Activated naive CD4-positive, alpha-beta T cell treated with anti-CD3 and anti-CD28 coated beads for 36 hours (primary cell): ENCODE measurements around the gene GPX4. TPM values are rescaled to one million over a fixed set of nuclear protein-coding genes. Genes with fewer than 3 reads are reported as not detected.

Experiments
- CTCF ChIA-PET: fragments of 350-600 bp; sonication (Branson Sonifier 250); formaldehyde crosslinking; loops from one replicate; lab custom pipeline; 2021; ENCODE audit warnings: antibody characterized with exemption; lab: Charles Lee
- DNase-seq: peaks from one replicate; pipeline ENCODE4 v3.0.0-alpha.2; 2020
- H3K27ac Mint-ChIP-seq: one replicate; pipeline ENCODE4 v1.8.0; 2021; ENCODE audit warnings: mild to moderate bottlenecking, mixed read lengths
- H3K27me3 Mint-ChIP-seq: one replicate; pipeline ENCODE4 v1.8.0; 2021; ENCODE audit warnings: low read depth, mixed read lengths
- H3K36me3 Mint-ChIP-seq: one replicate; pipeline ENCODE4 v1.8.0; 2021; ENCODE audit warnings: low read depth, mixed read lengths
- H3K4me1 Mint-ChIP-seq: one replicate; pipeline ENCODE4 v1.8.0; 2021; ENCODE audit warnings: low read depth, mixed read lengths
- H3K4me3 Mint-ChIP-seq: one replicate; pipeline ENCODE4 v1.8.0; 2021; ENCODE audit warnings: mild to moderate bottlenecking, moderate library complexity, mixed read lengths
- H3K9me3 Mint-ChIP-seq: one replicate; pipeline ENCODE4 v1.8.0; 2021; ENCODE audit warnings: mixed read lengths
- intact Hi-C: fragments of 100-400 bp; cut with micrococcal nuclease; formaldehyde crosslinking; loops from one replicate; pipeline ENCODE4 v1.15.1; 2023
- total RNA-seq, 2 experiments: library from RNA; stranded (reverse); gene quantifications; one replicate each; pipeline ENCODE4 v1.2.3, GENCODE V29; 2021

Gene GPX4
- total RNA-seq, 2 experiments from 2014 or later, result 244 to 253 TPM

- no peak overlapping the region for H3K27ac Mint-ChIP-seq
- H3K4me3 Mint-ChIP-seq, result no peak overlapping the region
- CTCF ChIA-PET, result interaction anchor here (0.6 to 1.1 kb wide), 4 partner anchors 13 to 383 kb away, joined by 3 to 5 read pairs (median 3); partner anchors contain the start of gene ARHGAP45
- peaks cover 57% of the 10 kb centered on the region for H3K4me1 Mint-ChIP-seq
- intact Hi-C loops, result loop anchor here (1.0 to 2.0 kb wide), 2 partner anchors 14 to 15 kb away; partner anchors contain the start of genes ARHGAP45 and POLR2E
- DNase-seq, result no peak
- no peaks in the 10 kb centered on the region for H3K9me3 Mint-ChIP-seq
- H3K27me3 Mint-ChIP-seq, result no peaks in the 10 kb centered on the region
- H3K36me3 Mint-ChIP-seq, result peaks cover 54% of the 10 kb centered on the region
Observed at GRCh38 chr19:1081301-1082164, 22.3 kb upstream of the GPX4 start.

- Mint-ChIP-seq H3K9me3 (no peaks in the 10 kb centered on the region), H3K27ac (peak overlapping the region; percentile 24), H3K4me3 (no peak overlapping the region), H3K4me1 (peaks cover 54% of the 10 kb centered on the region), H3K36me3 (peaks cover 52% of the 10 kb centered on the region), H3K27me3 (no peaks in the 10 kb centered on the region)
- CTCF ChIA-PET, result interaction anchor here (0.6 kb wide), 1 partner anchor 12 kb away, joined by 5 read pairs; no protein-coding TSS in a partner anchor
- DNase-seq, result peak; percentile 92
- intact Hi-C loops, result loop anchor here (1.0 to 2.0 kb wide), 2 partner anchors 13 to 16 kb away; partner anchors contain the start of genes ARHGAP45 and POLR2E
Observed at GRCh38 chr19:1082165-1082927, 21.4 kb upstream of the GPX4 start.

DNA sequence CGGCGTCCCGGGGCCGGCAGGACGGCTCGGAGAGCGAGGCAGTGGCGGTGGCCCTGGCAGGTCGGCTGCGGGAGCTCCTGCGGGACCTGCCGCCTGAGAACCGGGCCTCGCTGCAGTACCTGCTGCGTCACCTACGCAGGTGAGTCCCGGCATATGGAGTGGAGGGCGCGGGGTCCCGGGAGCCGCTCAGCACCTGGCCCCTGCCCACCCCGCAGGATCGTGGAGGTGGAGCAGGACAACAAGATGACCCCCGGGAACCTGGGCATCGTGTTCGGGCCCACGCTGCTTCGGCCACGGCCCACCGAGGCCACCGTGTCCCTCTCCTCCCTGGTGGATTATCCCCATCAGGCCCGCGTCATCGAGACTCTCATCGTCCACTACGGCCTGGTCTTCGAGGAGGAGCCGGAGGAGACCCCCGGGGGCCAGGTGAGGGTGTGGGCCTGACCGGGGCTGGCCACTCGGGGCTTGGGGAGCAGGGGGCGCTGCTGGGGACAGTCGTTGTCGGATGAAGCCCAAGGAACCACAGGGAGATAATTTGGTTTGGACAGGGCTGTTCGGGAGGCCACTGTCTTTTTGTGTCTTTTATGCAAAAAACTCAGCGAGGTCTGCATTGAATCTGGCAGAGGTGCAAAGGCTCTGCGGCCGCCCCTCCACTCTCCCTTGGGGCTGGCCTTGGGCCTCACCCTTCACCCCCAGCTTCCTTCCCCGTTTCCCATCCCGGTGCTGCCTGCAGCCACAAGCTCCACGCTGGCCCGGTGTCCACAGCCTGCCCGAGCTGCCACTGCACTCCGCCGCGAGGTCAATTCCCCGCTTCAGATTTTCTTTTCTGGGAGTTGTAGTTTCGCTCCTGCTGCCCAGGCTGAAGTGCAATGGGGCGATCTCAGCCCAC lies 20.6 kb upstream of the GPX4 start:
- H3K27ac Mint-ChIP-seq, result no peak overlapping the region
- no peaks in the 10 kb centered on the region for H3K27me3 Mint-ChIP-seq
- H3K4me3 Mint-ChIP-seq, result no peak overlapping the region
- no peaks in the 10 kb centered on the region for H3K9me3 Mint-ChIP-seq
- CTCF ChIA-PET, result no interaction called here
- peaks cover 56% of the 10 kb centered on the region for H3K4me1 Mint-ChIP-seq
- H3K36me3 Mint-ChIP-seq, result peaks cover 50% of the 10 kb centered on the region
- no peak for DNase-seq
- intact Hi-C loops, result loop anchor here (1.0 to 2.0 kb wide), 2 partner anchors 12 to 16 kb away; partner anchors contain the start of genes ARHGAP45 and POLR2E

DNA sequence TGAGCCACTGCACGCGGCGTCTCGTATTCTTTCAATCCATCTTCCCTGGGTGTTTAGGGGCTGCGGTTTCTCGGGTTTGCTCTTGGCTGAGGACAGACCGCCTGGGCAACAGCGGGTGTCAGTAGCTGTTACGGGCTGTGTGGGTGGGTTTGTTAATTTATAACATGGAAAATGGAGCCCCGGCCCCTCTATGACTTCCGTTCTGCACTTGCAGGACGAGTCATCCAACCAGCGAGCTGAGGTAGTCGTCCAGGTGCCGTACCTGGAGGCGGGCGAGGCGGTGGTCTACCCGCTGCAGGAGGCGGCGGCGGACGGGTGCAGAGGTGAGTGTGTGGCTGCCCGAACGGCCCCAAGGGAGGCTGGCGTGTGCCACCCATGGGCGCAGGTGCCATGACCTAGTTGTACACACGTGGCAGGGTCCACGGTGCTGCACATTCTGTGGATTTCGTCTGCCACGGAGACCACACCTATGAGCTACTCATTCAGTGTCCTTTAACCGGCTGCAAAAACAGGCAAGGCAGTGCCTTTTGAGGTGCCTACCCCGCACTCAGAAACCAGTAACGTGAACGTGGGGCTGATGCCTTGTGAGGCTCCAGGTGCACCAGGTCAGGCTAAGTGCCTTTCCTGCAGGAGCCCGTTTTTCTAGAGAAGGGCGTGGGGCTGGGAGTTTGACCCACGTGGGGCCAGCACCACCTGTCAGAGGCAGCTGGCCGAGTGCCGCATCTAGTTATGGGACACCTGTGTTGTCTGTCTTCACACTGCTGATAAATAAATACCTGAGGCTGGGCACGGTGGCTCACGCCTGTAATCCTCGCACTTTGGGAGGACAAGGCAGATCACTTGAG lies 19.5 kb upstream of the GPX4 start:
- H3K4me3 Mint-ChIP-seq, result no peak overlapping the region
- no peak for DNase-seq
- intact Hi-C loops, result no loop called here
- H3K27me3 Mint-ChIP-seq, result no peaks in the 10 kb centered on the region
- H3K36me3 Mint-ChIP-seq, result peaks cover 45% of the 10 kb centered on the region
- no peak overlapping the region for H3K27ac Mint-ChIP-seq
- no peaks in the 10 kb centered on the region for H3K9me3 Mint-ChIP-seq
- peaks cover 59% of the 10 kb centered on the region for H3K4me1 Mint-ChIP-seq
- CTCF ChIA-PET, result no interaction called here

- no peak overlapping the region for H3K4me3 Mint-ChIP-seq
- peaks cover 39% of the 10 kb centered on the region for H3K36me3 Mint-ChIP-seq
- no peaks in the 10 kb centered on the region for H3K9me3 Mint-ChIP-seq
- CTCF ChIA-PET, result interaction anchor here (0.6 kb wide), 1 partner anchor 11 kb away, joined by 4 read pairs; no protein-coding TSS in a partner anchor
- peaks cover 55% of the 10 kb centered on the region for H3K4me1 Mint-ChIP-seq
- DNase-seq, result no peak
- H3K27me3 Mint-ChIP-seq, result no peaks in the 10 kb centered on the region
- H3K27ac Mint-ChIP-seq, result peak overlapping the region; percentile 14
- intact Hi-C loops, result no loop called here
Observed at GRCh38 chr19:1085053-1085658, 18.6 kb upstream of the GPX4 start.

DNA sequence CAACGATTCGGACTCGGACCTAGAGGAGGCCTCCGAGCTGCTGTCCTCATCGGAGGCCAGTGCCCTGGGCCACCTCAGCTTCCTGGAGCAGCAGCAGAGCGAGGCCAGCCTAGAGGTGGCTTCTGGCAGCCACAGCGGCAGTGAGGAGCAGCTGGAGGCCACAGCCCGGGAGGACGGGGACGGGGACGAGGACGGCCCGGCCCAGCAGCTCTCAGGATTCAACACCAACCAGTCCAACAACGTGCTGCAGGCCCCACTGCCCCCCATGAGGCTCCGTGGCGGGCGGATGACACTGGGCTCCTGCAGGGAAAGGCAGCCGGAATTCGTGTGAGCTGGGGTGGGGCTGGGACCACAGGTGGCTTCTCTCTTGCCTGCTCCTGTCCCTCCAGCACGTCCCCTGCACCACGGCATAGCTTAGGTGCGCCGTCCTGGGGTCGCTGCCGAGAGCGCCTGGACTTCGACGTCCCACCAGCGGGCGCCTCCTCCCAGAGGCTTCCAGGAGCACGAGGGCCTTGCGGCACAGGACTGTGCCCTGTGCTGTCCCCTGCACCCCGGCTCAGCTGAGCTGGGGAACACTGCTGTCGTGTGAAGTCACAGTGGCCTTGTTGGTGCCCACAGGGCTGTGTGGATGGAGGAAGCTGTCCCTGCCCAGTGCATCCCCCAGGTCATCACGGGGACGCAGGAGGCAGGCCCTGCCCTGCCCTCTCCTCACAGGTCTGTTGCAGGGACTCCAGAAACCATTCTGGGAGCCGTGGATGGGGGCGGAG lies 17.9 kb upstream of the GPX4 start:
- Mint-ChIP-seq H3K27me3 (no peaks in the 10 kb centered on the region), H3K9me3 (no peaks in the 10 kb centered on the region), H3K27ac (peak overlapping the region; percentile 14), H3K4me1 (peaks cover 54% of the 10 kb centered on the region), H3K36me3 (peaks cover 32% of the 10 kb centered on the region), H3K4me3 (no peak overlapping the region)
- intact Hi-C loops, result no loop called here
- CTCF ChIA-PET, result interaction anchor here (0.6 to 0.9 kb wide), 2 partner anchors 11 to 84 kb away, joined by 3 to 4 read pairs; no protein-coding TSS in a partner anchor
- no peak for DNase-seq

DNA sequence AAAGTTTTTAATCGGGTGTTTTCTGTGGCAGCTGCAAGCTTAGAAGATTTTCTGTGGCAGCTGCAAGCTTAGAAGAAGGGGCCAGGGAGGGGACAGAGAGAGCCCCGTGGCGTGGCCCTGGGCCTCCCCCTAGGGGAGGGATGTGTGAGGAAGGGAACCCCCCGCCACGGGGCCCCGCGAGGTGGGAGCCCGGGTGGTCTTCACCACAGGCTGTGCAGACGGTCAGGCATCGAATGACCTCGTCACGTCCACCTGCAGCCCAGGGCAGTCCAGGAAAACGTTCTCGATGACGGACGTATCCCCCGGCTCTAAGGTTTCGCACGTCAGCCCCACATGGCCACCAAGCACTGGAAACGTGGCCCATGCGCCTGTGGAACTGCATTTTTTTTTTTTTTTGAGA lies 17.2 kb upstream of the GPX4 start:
- peaks cover 53% of the 10 kb centered on the region for H3K4me1 Mint-ChIP-seq

GRCh38 chr19:1087813-1088415 lies 15.9 kb upstream of the GPX4 start:
- peak; percentile 59 for DNase-seq
- intact Hi-C loops, result loop anchor here (1.0 kb wide), 1 partner anchor 11 kb away; no protein-coding TSS in a partner anchor
- peaks cover 34% of the 10 kb centered on the region for H3K36me3 Mint-ChIP-seq
- peak overlapping the region; percentile 81 for H3K27ac Mint-ChIP-seq
- H3K4me1 Mint-ChIP-seq, result peaks cover 47% of the 10 kb centered on the region
- CTCF ChIA-PET, result interaction anchor here (0.6 to 1.5 kb wide), 2 partner anchors 12 to 23 kb away, joined by 3 to 4 read pairs; no protein-coding TSS in a partner anchor
- no peaks in the 10 kb centered on the region for H3K27me3 Mint-ChIP-seq
- H3K4me3 Mint-ChIP-seq, result peak overlapping the region; percentile 8
- H3K9me3 Mint-ChIP-seq, result no peaks in the 10 kb centered on the region

More for the DNA sequence above, 17.2 kb upstream of the GPX4 start:
- intact Hi-C loops, result no loop called here
- Mint-ChIP-seq H3K27ac (no peak overlapping the region), H3K9me3 (no peaks in the 10 kb centered on the region), H3K36me3 (peaks cover 27% of the 10 kb centered on the region), H3K4me3 (no peak overlapping the region), H3K27me3 (no peaks in the 10 kb centered on the region)
- DNase-seq, result no peak
- CTCF ChIA-PET, result interaction anchor here (0.6 to 1.5 kb wide), 3 partner anchors 11 to 107 kb away, joined by 3 to 4 read pairs (median 3); no protein-coding TSS in a partner anchor

DNA sequence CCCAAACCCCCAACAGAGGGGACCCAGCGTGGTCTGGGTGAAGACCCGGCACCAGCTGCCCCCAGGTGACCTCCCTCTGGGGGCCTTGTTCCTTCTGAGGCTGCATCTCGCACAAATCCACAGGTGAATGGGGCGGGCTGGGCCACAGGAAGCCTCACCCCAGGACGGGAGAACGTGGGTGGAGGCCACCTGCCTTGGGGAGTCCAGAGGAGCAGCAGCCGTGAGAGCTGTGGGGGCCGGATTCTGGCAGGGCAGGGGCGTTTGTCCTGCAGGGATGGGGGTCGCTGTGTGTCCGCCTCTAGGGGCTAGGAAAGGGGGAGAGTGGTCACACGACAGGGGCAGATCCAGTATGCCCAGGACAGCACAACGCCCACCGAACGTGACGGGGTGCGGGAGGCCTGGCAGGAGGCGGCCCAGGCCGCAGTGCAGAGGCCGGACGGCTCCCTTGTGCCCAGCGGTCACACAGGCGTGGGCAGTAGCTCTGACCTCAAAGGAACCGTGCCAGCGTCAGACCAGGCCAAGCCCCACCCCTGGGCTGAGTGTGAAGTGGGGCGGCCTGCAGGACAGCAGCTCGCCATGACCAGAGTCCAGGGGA lies 15.3 kb upstream of the GPX4 start:
- Mint-ChIP-seq H3K4me1 (peaks cover 47% of the 10 kb centered on the region), H3K36me3 (peaks cover 37% of the 10 kb centered on the region)

More for the DNA sequence above, 15.3 kb upstream of the GPX4 start:
- Mint-ChIP-seq H3K27me3 (no peaks in the 10 kb centered on the region), H3K9me3 (no peaks in the 10 kb centered on the region), H3K4me3 (no peak overlapping the region), H3K27ac (peak overlapping the region; percentile 81)
- DNase-seq, result peak; percentile 29
- CTCF ChIA-PET, result no interaction called here
- intact Hi-C loops, result loop anchor here (1.0 kb wide), 1 partner anchor 11 kb away; no protein-coding TSS in a partner anchor
